Neural cell (in vitro differentiated cells): Measurements from ENCODE around the gene PIP4K2A. TPM values are rescaled to one million over a fixed set of nuclear protein-coding genes. Genes with fewer than 3 reads are reported as not detected.

Experiments used
- H2AFZ ChIP-seq: fragments of 200-600, 300-800 bp; sonication (generic), shearing (Covaris generic); 2 replicates; pipeline ENCODE4 v1.6.0; 2014; ENCODE audit warnings: low read depth, mild to moderate bottlenecking, antibody characterized with exemption, low read length, moderate library complexity
- H3F3A ChIP-seq: fragments of 200-600 bp; shearing (Covaris generic); 2 replicates; pipeline ENCODE4 v1.6.1; 2016; ENCODE audit warnings: mild to moderate bottlenecking, moderate library complexity, mixed read lengths, antibody characterized with exemption, low read length; ENCODE audit not compliant: insufficient read depth, poor library complexity, severe bottlenecking
- H3K27ac ChIP-seq: fragments of 200-600, 300-800 bp; sonication (generic), shearing (Covaris generic); 2 replicates; pipeline ENCODE4 v1.5.1; 2014; ENCODE audit warnings: mild to moderate bottlenecking, low read length, moderate library complexity
- H3K27me3 ChIP-seq: fragments of 300-800, 200-600 bp; sonication (generic), shearing (Covaris generic); 2 replicates; pipeline ENCODE4 v1.6.0; 2014; ENCODE audit warnings: mild to moderate bottlenecking, low read depth, low read length, moderate library complexity; ENCODE audit not compliant: insufficient read depth
- H3K36me3 ChIP-seq: fragments of 300-800, 200-600 bp; sonication (generic), shearing (Covaris generic); 2 replicates; pipeline ENCODE4 v1.5.1; 2014; ENCODE audit warnings: mild to moderate bottlenecking, antibody characterized with exemption, low read length, moderate library complexity; ENCODE audit not compliant: insufficient read depth
- H3K4me2 ChIP-seq: fragments of 300-800, 200-600 bp; sonication (generic), shearing (Covaris generic); 2 replicates; pipeline ENCODE4 v1.6.0; 2014; ENCODE audit warnings: mild to moderate bottlenecking, low read length
- H3K4me3 ChIP-seq: fragments of 300-800, 200-600 bp; sonication (generic), shearing (Covaris generic); 2 replicates; pipeline ENCODE4 v1.5.1; 2014; ENCODE audit warnings: mild to moderate bottlenecking, low read length, moderate library complexity
- H3K79me2 ChIP-seq: fragments of 200-600 bp; shearing (Covaris generic); replicated peaks from 2 replicates; pipeline ENCODE4 v1.6.0; 2014; ENCODE audit warnings: mild to moderate bottlenecking, low read length, moderate library complexity; ENCODE audit not compliant: insufficient read depth
- H3K9ac ChIP-seq: fragments of 300-800, 200-600 bp; sonication (generic), shearing (Covaris generic); 2 replicates; pipeline ENCODE4 v1.6.1; 2016; ENCODE audit warnings: mild to moderate bottlenecking, low read length, mixed read lengths
- H3K9me2 ChIP-seq: fragments of 200-600 bp; shearing (Covaris generic); 2 replicates; pipeline ENCODE4 v1.6.1; 2016; ENCODE audit warnings: mild to moderate bottlenecking, low read length, mixed read lengths; ENCODE audit not compliant: insufficient read depth
- H3K9me3 ChIP-seq: fragments of 200-600, 300-800 bp; sonication (generic), shearing (Covaris generic); 2 replicates; pipeline ENCODE4 v1.6.1; 2016; ENCODE audit warnings: mild to moderate bottlenecking, mixed run types, low read length, moderate library complexity, mixed read lengths
- H4K20me1 ChIP-seq: fragments of 200-600 bp; shearing (Covaris generic); 2 replicates; pipeline ENCODE4 v1.6.1; 2016; ENCODE audit warnings: mild to moderate bottlenecking, mixed run types; ENCODE audit not compliant: insufficient read depth
- EP300 ChIP-seq: fragments of 450-650 bp; conservative IDR thresholded peaks from 2 replicates; pipeline ENCODE4 v1.6.1; 2014; ENCODE audit warnings: antibody characterized with exemption, mild to moderate bottlenecking, moderate library complexity; ENCODE audit not compliant: poor library complexity, severe bottlenecking
- EZH2 ChIP-seq: fragments of 200-600, 300-800 bp; shearing (Covaris generic), sonication (generic); IDR thresholded peaks from 2 replicates; pipeline ENCODE4 v1.6.1; 2014; ENCODE audit warnings: antibody characterized with exemption, low read length, borderline replicate concordance, mild to moderate bottlenecking; ENCODE audit not compliant: insufficient read depth, poor library complexity, severe bottlenecking
- MXI1 ChIP-seq: fragments of 450-650 bp; conservative IDR thresholded peaks from 2 replicates; pipeline ENCODE4 v1.6.1; 2014; ENCODE audit warnings: antibody characterized with exemption, mild to moderate bottlenecking; ENCODE audit not compliant: poor library complexity, severe bottlenecking
- POLR2AphosphoS5 ChIP-seq: IDR thresholded peaks from 2 replicates; pipeline ENCODE4 v1.6.1; 2012
- RAD21 ChIP-seq: fragments of 450-650 bp; conservative IDR thresholded peaks from 2 replicates; pipeline ENCODE4 v1.6.1; 2014; ENCODE audit warnings: antibody characterized with exemption, mild to moderate bottlenecking, moderate library complexity
- SMC3 ChIP-seq: fragments of 450-650 bp; conservative IDR thresholded peaks from 2 replicates; pipeline ENCODE4 v1.6.1; 2014; ENCODE audit warnings: antibody characterized with exemption, mild to moderate bottlenecking, moderate library complexity; ENCODE audit not compliant: poor library complexity
- TAF1 ChIP-seq: IDR thresholded peaks from 2 replicates; pipeline ENCODE4 v1.6.1; 2012; ENCODE audit warnings: low read depth
- polyA plus RNA-seq: library from polyadenylated mRNA; depleted of rRNA; stranded (reverse); fragments of >200 nt; gene quantifications from 2 replicates; pipeline ENCODE4 v1.2.3, GENCODE V29; 2014
- TF ChIP-seq, protein P1 (sequence below): fragments of 450-650 bp; IDR thresholded peaks from 2 replicates; pipeline ENCODE4 v1.5.1; 2014; ENCODE audit warnings: antibody characterized with exemption, mild to moderate bottlenecking, moderate library complexity; ENCODE audit not compliant: poor library complexity, severe bottlenecking
- TF ChIP-seq, protein P2 (sequence below): IDR thresholded peaks from 2 replicates; pipeline ENCODE4 v1.6.1; 2012; ENCODE audit warnings: borderline replicate concordance

PIP4K2A gene
- polyA plus RNA-seq, 1 donor from 2014 or later = 12.6 TPM

DNA sequence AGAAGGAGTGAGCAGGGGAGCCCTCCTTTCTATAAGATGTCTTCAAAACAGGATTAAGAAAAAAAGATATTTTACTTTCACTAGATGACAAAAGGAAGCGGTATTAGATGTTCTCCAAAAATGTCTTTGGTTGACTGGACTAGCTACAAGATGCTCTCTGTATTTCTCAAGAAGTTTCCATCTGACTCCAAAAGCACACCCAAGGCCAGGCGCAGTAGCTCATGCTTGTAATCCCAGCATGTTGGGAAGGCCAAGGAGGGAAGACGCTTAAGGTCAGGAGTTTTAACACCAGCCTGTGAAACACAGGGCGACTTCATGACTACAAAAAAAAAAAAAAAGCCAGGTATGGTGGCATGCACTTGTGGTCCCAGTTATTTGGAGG lies 84.5 kb downstream of the PIP4K2A start:
- Histone ChIP-seq H3K9me3 (no peaks in the 10 kb centered on the region), H3K4me3 (no peak overlapping the region), H3K27me3 (no peaks in the 10 kb centered on the region), H3K9me2 (no peaks in the 10 kb centered on the region), H3K27ac (no peak overlapping the region), H3K36me3 (no peaks in the 10 kb centered on the region), H2AFZ (no peak overlapping the region), H3K4me2 (no peak overlapping the region), H4K20me1 (no peaks in the 10 kb centered on the region), H3K79me2 (no peaks in the 10 kb centered on the region), H3F3A (no peaks in the 10 kb centered on the region), H3K9ac (no peak overlapping the region)
- TF ChIP-seq SMC3 (no peak), EZH2 (no peak), POLR2AphosphoS5 (no peak)

DNA sequence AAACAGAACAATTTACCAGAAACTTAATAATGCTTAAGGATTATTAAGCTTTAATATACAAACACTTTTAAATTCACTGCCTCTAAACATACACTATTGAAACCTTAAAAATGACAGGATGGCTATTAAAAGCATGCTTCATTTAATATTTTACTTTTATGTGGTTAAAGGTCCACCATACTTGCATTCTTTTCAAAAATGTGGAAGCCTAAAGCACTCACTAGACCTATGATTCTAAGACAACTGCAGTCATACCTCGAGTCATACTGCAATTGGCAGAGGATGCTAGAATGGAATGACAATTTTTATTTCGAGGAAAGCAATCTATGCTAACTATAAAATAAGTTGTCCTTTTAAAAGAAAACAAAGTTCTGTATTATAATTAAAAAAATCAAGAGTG lies 85.3 kb downstream of the PIP4K2A start:
- Histone ChIP-seq H3K9me3 (no peaks in the 10 kb centered on the region), H3K9me2 (no peaks in the 10 kb centered on the region), H3K36me3 (no peaks in the 10 kb centered on the region), H3K4me2 (no peak overlapping the region), H2AFZ (no peak overlapping the region), H3K27ac (no peak overlapping the region), H3F3A (no peaks in the 10 kb centered on the region), H3K4me3 (no peak overlapping the region), H3K9ac (no peak overlapping the region), H4K20me1 (no peaks in the 10 kb centered on the region), H3K27me3 (no peaks in the 10 kb centered on the region), H3K79me2 (no peaks in the 10 kb centered on the region)
- TF ChIP-seq TAF1 (no peak), EZH2 (no peak), RAD21 (no peak), SMC3 (no peak)

DNA sequence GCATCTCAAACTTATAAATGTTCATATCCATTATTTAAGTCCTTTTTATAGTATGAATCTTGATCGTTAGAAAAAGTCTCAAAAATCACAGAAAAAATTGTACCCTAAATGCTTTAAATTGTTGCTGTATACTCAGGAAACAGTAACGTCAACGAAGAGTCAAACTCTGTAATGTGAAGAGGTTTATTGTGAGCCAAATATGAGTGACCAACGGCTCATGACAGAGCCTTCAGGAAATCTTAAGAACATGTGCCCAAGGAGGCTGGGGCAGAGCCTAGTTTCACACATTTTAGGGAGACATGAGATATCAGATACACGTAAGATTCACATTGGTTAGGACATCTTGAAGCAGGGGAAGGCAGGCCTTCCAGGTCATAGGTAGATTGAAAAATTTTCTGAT lies 86.1 kb downstream of the PIP4K2A start:
- Histone ChIP-seq H3K27me3 (no peaks in the 10 kb centered on the region), H4K20me1 (no peaks in the 10 kb centered on the region), H3K4me3 (no peak overlapping the region), H3K9me3 (no peaks in the 10 kb centered on the region), H3K4me2 (no peak overlapping the region), H3K27ac (no peak overlapping the region), H3K9me2 (no peaks in the 10 kb centered on the region), H3F3A (no peaks in the 10 kb centered on the region), H2AFZ (no peak overlapping the region), H3K36me3 (no peaks in the 10 kb centered on the region), H3K9ac (no peak overlapping the region), H3K79me2 (no peaks in the 10 kb centered on the region)
- TF ChIP-seq POLR2AphosphoS5 (no peak), EZH2 (no peak), MXI1 (no peak), TAF1 (no peak), RAD21 (no peak), SMC3 (no peak), EP300 (no peak)
- TF ChIP-seq, protein P1, sequence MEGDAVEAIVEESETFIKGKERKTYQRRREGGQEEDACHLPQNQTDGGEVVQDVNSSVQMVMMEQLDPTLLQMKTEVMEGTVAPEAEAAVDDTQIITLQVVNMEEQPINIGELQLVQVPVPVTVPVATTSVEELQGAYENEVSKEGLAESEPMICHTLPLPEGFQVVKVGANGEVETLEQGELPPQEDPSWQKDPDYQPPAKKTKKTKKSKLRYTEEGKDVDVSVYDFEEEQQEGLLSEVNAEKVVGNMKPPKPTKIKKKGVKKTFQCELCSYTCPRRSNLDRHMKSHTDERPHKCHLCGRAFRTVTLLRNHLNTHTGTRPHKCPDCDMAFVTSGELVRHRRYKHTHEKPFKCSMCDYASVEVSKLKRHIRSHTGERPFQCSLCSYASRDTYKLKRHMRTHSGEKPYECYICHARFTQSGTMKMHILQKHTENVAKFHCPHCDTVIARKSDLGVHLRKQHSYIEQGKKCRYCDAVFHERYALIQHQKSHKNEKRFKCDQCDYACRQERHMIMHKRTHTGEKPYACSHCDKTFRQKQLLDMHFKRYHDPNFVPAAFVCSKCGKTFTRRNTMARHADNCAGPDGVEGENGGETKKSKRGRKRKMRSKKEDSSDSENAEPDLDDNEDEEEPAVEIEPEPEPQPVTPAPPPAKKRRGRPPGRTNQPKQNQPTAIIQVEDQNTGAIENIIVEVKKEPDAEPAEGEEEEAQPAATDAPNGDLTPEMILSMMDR = no peak
- TF ChIP-seq, protein P2, sequence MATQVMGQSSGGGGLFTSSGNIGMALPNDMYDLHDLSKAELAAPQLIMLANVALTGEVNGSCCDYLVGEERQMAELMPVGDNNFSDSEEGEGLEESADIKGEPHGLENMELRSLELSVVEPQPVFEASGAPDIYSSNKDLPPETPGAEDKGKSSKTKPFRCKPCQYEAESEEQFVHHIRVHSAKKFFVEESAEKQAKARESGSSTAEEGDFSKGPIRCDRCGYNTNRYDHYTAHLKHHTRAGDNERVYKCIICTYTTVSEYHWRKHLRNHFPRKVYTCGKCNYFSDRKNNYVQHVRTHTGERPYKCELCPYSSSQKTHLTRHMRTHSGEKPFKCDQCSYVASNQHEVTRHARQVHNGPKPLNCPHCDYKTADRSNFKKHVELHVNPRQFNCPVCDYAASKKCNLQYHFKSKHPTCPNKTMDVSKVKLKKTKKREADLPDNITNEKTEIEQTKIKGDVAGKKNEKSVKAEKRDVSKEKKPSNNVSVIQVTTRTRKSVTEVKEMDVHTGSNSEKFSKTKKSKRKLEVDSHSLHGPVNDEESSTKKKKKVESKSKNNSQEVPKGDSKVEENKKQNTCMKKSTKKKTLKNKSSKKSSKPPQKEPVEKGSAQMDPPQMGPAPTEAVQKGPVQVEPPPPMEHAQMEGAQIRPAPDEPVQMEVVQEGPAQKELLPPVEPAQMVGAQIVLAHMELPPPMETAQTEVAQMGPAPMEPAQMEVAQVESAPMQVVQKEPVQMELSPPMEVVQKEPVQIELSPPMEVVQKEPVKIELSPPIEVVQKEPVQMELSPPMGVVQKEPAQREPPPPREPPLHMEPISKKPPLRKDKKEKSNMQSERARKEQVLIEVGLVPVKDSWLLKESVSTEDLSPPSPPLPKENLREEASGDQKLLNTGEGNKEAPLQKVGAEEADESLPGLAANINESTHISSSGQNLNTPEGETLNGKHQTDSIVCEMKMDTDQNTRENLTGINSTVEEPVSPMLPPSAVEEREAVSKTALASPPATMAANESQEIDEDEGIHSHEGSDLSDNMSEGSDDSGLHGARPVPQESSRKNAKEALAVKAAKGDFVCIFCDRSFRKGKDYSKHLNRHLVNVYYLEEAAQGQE = no peak
